GM12878 (cell line): ENCODE results near the gene FSTL4. TPM values are rescaled to one million over a fixed set of nuclear protein-coding genes. Genes with fewer than 3 reads are reported as not detected.

Experiments
- ATAC-seq: fragments of 200-7000 bp; cut with Tn5 transposase; 3 replicates; pipeline ENCODE4 v1.9.1; 2020; ENCODE audit warnings: mild to moderate bottlenecking, moderate library complexity
- BruUV-seq: library from RNA; stranded (reverse); fragments of 400-500 nt; replicated peaks from 2 replicates; lab custom pipeline; 2021; lab: Mats Ljungman, UMichigan
- CTCF ChIA-PET: fragments of 300-600 bp; sonication (Branson Sonifier 250); formaldehyde crosslinking; extraction: SDS; loops from one replicate; lab custom pipeline; 2021; ENCODE audit warnings: inconsistent platforms; lab: Yijun Ruan, JAX
- POLR2A ChIA-PET: fragments of 350-600 bp; formaldehyde crosslinking; extraction: SDS; loops from one replicate; lab custom pipeline; 2021; ENCODE audit warnings: inconsistent platforms; lab: Charles Lee
- RAD21 ChIA-PET: fragments of 300-600 bp; sonication (Branson Sonifier 250); formaldehyde crosslinking; loops from one replicate; lab custom pipeline; 2023; ENCODE audit warnings: antibody characterized with exemption; ENCODE audit not compliant: unreplicated experiment; lab: Charles Lee
- SMC1A ChIA-PET: fragments of 300-600 bp; sonication (Branson Sonifier 250); formaldehyde crosslinking; loops from one replicate; lab custom pipeline; 2023; ENCODE audit not compliant: unreplicated experiment, uncharacterized antibody; lab: Charles Lee
- DNase-seq: peaks from one replicate; pipeline ENCODE4 v3.0.0-alpha.2; 2011; ENCODE audit warnings: low read depth, low spot score
- FAIRE-seq: peaks from 3 replicates; lab custom pipeline; 2011; peaks lifted over from hg19 to GRCh38; lab: Jason Lieb, UNC
- H2AFZ ChIP-seq: 2 replicates; pipeline ENCODE4 v1.6.0; 2011; ENCODE audit warnings: low read depth, low read length, control low read depth; ENCODE audit not compliant: control insufficient read depth
- H3K27ac ChIP-seq: 2 replicates; pipeline ENCODE4 v1.5.1; 2011; ENCODE audit warnings: control low read depth; ENCODE audit not compliant: control insufficient read depth, insufficient read depth
- H3K27me3 ChIP-seq, 2 experiments: replicated peaks in 1 of 2; 2 replicates each; pipeline versions ENCODE4 v1.6.0 to v1.6.1; 2011; ENCODE audit warnings: low read length in 1 of 2; ENCODE audit not compliant: control insufficient read depth in 2 of 2, insufficient read depth in 2 of 2
- H3K36me3 ChIP-seq, 2 experiments: 2 replicates each; pipeline ENCODE4 v1.5.1; 2011; ENCODE audit warnings: low read length in 1 of 2; ENCODE audit not compliant: control insufficient read depth in 2 of 2, insufficient read depth in 2 of 2
- H3K4me1 ChIP-seq: 2 replicates; pipeline ENCODE4 v1.6.1; 2011; ENCODE audit warnings: mild to moderate bottlenecking, low read length, moderate library complexity, mixed read lengths; ENCODE audit not compliant: control insufficient read depth, insufficient read depth
- H3K4me2 ChIP-seq: 2 replicates; pipeline ENCODE4 v1.6.0; 2011; ENCODE audit warnings: control low read depth; ENCODE audit not compliant: control insufficient read depth, insufficient read depth
- H3K4me3 ChIP-seq: fragments of 200-600 bp; sonication (generic); 2 replicates; pipeline ENCODE4 v1.5.1; 2016
- H3K79me2 ChIP-seq: 2 replicates; pipeline ENCODE4 v1.6.0; 2011; ENCODE audit warnings: low read length; ENCODE audit not compliant: control insufficient read depth, insufficient read depth
- H3K9ac ChIP-seq: 2 replicates; pipeline ENCODE4 v1.8.0; 2011; ENCODE audit warnings: low read length, control low read depth, mixed read lengths; ENCODE audit not compliant: control insufficient read depth, insufficient read depth
- H3K9me3 ChIP-seq: replicated peaks from 3 replicates; pipeline ENCODE4 v1.5.1; 2011; ENCODE audit warnings: mild to moderate bottlenecking, low read length; ENCODE audit not compliant: control insufficient read depth, insufficient read depth
- H4K20me1 ChIP-seq: 2 replicates; pipeline ENCODE4 v1.6.0; 2011; ENCODE audit not compliant: control insufficient read depth, insufficient read depth
- IKZF1 ChIP-seq: fragments of 450-650 bp; conservative IDR thresholded peaks from 2 replicates; pipeline ENCODE4 v1.6.1; 2017; ENCODE audit warnings: antibody characterized with exemption, mild to moderate bottlenecking
- WGBS: methylation state at CpG from one replicate; pipeline ENCODE4 v1.1.6; 2016; ENCODE audit warnings: low lambda C conversion rate; ENCODE audit not compliant: insufficient replicate concordance, insufficient coverage; ENCODE audit errors: missing lambda C conversion rate; 5-methylcytosine and 5-hydroxymethylcytosine counted together
- in situ Hi-C: fragments of 300-500 bp; cut with MboI; formaldehyde crosslinking; loops from 9 replicates; pipeline ENCODE4 v1.14.3; 2018; ENCODE audit warnings: mixed read lengths
- intact Hi-C: fragments of 100-400 bp; cut with micrococcal nuclease; formaldehyde crosslinking; loops from one replicate; pipeline ENCODE4 v1.14.2; 2022; ENCODE audit not compliant: unreplicated experiment
- polyA plus RNA-seq, 11 experiments: library from polyadenylated mRNA; depleted of rRNA in 4 of 11; unstranded in 6 of 11; stranded (reverse) in 5 of 11; fragments of >200 nt; fragmentation: Nextera tagmentation in 4 of 11; fragmentation: Illumina TruSeq in 1 of 11; extraction: Ambion mirVana in 4 of 11; extraction: Trizol in 1 of 11; gene quantifications; 1 replicate in 1 of 11; 2 replicates in 10 of 11; pipeline versions ENCODE4 v1.2.1 to v1.2.3, GENCODE V29; 2011 to 2016; ENCODE audit warnings: inconsistent platforms in 2 of 11, missing spikeins in 2 of 11, low read depth in 1 of 11
- total RNA-seq, 4 experiments: library from RNA; depleted of rRNA in 3 of 4; stranded (reverse); fragments of >200 nt in 3 of 4; fragmentation: Illumina TruSeq in 1 of 4; extraction: Trizol in 1 of 4; gene quantifications; 2 replicates each; pipeline versions ENCODE4 v1.2.1 to v1.2.3, GENCODE V29; 2013 to 2021
- TF ChIP-seq, protein P1 (sequence below): fragments of 450-650 bp; IDR thresholded peaks from 2 replicates; pipeline ENCODE4 v1.6.1; 2018; ENCODE audit warnings: mild to moderate bottlenecking, low read depth, moderate library complexity; ENCODE audit not compliant: partially characterized antibody
- TF ChIP-seq, protein P2 (sequence below): fragments of 450-650 bp; formaldehyde crosslinking; IDR thresholded peaks from 2 replicates; pipeline ENCODE4 v1.5.0; 2022; ENCODE audit warnings: mild to moderate bottlenecking, missing genetic modification characterization

The FSTL4 gene
- total and polyA plus RNA-seq, 10 of the 15 experiments (the other 5 are each of a cell fraction or from before 2014, with no cell fraction given), result 0.01 to 0.79 (median 0.21) TPM; not detected in 6

DNA sequence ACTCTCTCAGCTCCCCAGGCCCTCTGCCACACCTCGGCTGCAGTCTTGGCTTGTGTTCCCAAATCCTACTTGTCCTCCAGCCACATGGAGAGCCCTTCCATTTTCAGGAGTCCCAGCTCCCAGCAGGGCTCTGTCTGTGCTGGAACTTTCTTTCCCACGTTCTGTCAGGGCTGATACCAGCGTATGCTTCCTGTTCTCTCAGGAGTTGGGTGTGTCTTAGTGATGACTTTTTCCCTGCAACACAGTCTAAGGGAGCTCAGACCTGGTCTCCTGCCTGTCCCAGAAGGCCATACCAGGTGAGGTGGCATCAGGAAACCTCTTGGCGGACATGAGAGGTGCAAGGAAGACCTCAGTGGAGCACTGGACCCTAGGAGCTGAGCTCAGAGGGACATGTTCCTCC is 334.0 kb downstream of the FSTL4 start:
- H3K27ac ChIP-seq, result no peak overlapping the region
- ATAC-seq (no peak), FAIRE-seq (no peak), DNase-seq (no peak)
- CTCF ChIA-PET, result no interaction called here
- no peaks in the 10 kb centered on the region for H3K79me2 ChIP-seq
- no peaks in the 10 kb centered on the region for H4K20me1 ChIP-seq
- no peaks in the 10 kb centered on the region for H3K27me3 ChIP-seq
- H3K4me1 ChIP-seq, result no peaks in the 10 kb centered on the region
- WGBS, result 26% methylated on average over 4 of the region's 4 CpGs
- H3K9me3 ChIP-seq, result no peaks in the 10 kb centered on the region
- POLR2A ChIA-PET, result no interaction called here
- no peak overlapping the region for H3K9ac ChIP-seq
- SMC1A ChIA-PET, result interaction anchor here (1.2 kb wide), 1 partner anchor 10 kb away, joined by 5 read pairs; no protein-coding TSS in a partner anchor
- no peak overlapping the region for H3K4me3 ChIP-seq
- RAD21 ChIA-PET, result no interaction called here
- no peak overlapping the region for H2AFZ ChIP-seq
- H3K36me3 ChIP-seq, result no peaks in the 10 kb centered on the region
- TF ChIP-seq, protein P1, sequence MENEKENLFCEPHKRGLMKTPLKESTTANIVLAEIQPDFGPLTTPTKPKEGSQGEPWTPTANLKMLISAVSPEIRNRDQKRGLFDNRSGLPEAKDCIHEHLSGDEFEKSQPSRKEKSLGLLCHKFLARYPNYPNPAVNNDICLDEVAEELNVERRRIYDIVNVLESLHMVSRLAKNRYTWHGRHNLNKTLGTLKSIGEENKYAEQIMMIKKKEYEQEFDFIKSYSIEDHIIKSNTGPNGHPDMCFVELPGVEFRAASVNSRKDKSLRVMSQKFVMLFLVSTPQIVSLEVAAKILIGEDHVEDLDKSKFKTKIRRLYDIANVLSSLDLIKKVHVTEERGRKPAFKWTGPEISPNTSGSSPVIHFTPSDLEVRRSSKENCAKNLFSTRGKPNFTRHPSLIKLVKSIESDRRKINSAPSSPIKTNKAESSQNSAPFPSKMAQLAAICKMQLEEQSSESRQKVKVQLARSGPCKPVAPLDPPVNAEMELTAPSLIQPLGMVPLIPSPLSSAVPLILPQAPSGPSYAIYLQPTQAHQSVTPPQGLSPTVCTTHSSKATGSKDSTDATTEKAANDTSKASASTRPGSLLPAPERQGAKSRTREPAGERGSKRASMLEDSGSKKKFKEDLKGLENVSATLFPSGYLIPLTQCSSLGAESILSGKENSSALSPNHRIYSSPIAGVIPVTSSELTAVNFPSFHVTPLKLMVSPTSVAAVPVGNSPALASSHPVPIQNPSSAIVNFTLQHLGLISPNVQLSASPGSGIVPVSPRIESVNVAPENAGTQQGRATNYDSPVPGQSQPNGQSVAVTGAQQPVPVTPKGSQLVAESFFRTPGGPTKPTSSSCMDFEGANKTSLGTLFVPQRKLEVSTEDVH, result no peak
- TF ChIP-seq, protein P2, sequence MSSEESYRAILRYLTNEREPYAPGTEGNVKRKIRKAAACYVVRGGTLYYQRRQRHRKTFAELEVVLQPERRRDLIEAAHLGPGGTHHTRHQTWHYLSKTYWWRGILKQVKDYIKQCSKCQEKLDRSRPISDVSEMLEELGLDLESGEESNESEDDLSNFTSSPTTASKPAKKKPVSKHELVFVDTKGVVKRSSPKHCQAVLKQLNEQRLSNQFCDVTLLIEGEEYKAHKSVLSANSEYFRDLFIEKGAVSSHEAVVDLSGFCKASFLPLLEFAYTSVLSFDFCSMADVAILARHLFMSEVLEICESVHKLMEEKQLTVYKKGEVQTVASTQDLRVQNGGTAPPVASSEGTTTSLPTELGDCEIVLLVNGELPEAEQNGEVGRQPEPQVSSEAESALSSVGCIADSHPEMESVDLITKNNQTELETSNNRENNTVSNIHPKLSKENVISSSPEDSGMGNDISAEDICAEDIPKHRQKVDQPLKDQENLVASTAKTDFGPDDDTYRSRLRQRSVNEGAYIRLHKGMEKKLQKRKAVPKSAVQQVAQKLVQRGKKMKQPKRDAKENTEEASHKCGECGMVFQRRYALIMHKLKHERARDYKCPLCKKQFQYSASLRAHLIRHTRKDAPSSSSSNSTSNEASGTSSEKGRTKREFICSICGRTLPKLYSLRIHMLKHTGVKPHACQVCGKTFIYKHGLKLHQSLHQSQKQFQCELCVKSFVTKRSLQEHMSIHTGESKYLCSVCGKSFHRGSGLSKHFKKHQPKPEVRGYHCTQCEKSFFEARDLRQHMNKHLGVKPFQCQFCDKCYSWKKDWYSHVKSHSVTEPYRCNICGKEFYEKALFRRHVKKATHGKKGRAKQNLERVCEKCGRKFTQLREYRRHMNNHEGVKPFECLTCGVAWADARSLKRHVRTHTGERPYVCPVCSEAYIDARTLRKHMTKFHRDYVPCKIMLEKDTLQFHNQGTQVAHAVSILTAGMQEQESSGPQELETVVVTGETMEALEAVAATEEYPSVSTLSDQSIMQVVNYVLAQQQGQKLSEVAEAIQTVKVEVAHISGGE (CRISPR knock-in tag), result no peak
- TF ChIP-seq IKZF1, result no peak
- BruUV-seq, result no TSS peak
- in situ Hi-C loops, result no loop called here
- H3K4me2 ChIP-seq, result no peak overlapping the region
- intact Hi-C loops, result no loop called here
